ENCODE data around the gene UNC45B.
"Not testable (repeated sequence)": the region's sequence is repeated elsewhere in the genome, so short reads cannot be mapped to it uniquely, and the experiment has no call there.

DNA sequence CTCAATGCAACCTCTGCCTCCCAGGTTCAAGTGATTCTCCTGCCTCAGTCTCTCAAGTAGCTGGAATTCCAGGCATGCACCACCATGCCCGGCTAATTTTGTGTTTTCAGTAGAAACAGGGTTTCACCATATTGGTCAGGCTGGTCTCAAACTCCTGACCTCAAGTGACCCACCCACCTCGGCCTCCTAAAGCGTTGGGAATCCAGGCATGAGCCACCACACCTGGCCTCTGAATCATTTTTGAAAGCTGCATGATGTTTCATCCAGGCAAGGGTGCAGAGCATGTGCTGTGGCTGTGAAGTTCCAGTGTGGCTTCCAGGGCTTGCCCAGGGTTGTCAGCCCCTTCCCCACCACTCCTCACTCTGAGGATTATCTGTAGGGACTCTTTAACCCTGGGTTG lies 24.7 kb downstream of the UNC45B start:
- TF ChIP-seq EZH2phosphoT487 (IDR thresholded peaks at IDR 0.05; ENCODE audit: borderline replicate concordance, low read length): not testable (repeated sequence)
- TF ChIP-seq, protein P1, sequence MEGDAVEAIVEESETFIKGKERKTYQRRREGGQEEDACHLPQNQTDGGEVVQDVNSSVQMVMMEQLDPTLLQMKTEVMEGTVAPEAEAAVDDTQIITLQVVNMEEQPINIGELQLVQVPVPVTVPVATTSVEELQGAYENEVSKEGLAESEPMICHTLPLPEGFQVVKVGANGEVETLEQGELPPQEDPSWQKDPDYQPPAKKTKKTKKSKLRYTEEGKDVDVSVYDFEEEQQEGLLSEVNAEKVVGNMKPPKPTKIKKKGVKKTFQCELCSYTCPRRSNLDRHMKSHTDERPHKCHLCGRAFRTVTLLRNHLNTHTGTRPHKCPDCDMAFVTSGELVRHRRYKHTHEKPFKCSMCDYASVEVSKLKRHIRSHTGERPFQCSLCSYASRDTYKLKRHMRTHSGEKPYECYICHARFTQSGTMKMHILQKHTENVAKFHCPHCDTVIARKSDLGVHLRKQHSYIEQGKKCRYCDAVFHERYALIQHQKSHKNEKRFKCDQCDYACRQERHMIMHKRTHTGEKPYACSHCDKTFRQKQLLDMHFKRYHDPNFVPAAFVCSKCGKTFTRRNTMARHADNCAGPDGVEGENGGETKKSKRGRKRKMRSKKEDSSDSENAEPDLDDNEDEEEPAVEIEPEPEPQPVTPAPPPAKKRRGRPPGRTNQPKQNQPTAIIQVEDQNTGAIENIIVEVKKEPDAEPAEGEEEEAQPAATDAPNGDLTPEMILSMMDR (IDR thresholded peaks at IDR 0.05; ENCODE audit: low read depth, low read length, poor library complexity, severe bottlenecking): not testable (repeated sequence)

Measured in DOHH2 (cell line).